H1 (cell line): ENCODE data around the gene TSPAN9. TPM values are rescaled to one million over a fixed set of nuclear protein-coding genes. Genes with fewer than 3 reads are reported as not detected.

Experiments used
- CTCF ChIA-PET: fragments of 300-600 bp; sonication (Branson Sonifier 250); formaldehyde crosslinking; loops from one replicate; lab custom pipeline; 2021; ENCODE audit not compliant: partially characterized antibody; lab: Charles Lee
- POLR2A ChIA-PET: fragments of 300-600 bp; sonication (Branson Sonifier 250); formaldehyde crosslinking; loops from one replicate; lab custom pipeline; 2021; ENCODE audit warnings: inconsistent platforms; ENCODE audit not compliant: partially characterized antibody; lab: Charles Lee
- DNase-seq, 2 experiments: peaks; one replicate each; pipeline versions ENCODE4 v3.0.0 to v3.0.0-alpha.2; 2010 to 2022; ENCODE audit warnings: low spot score in 2 of 2, low read depth in 1 of 2, mixed read lengths in 1 of 2
- FAIRE-seq: peaks from 2 replicates; lab custom pipeline; 2011; peaks lifted over from hg19 to GRCh38; lab: Jason Lieb, UNC
- H2AFZ ChIP-seq: 2 replicates; pipeline ENCODE4 v1.8.1; 2012; ENCODE audit warnings: low read length, inconsistent platforms
- H2AK5ac ChIP-seq: 2 replicates; pipeline ENCODE4 v1.6.1; 2013; ENCODE audit warnings: low read depth, low read length
- H2BK120ac ChIP-seq: replicated peaks from 2 replicates; pipeline ENCODE3; 2013; ENCODE audit warnings: low read depth, low read length, inconsistent platforms
- H2BK12ac ChIP-seq: 2 replicates; pipeline ENCODE4 v1.6.1; 2013; ENCODE audit warnings: low read depth, low read length
- H2BK15ac ChIP-seq: 2 replicates; pipeline ENCODE4 v1.6.1; 2013; ENCODE audit warnings: low read length
- H2BK20ac ChIP-seq: 2 replicates; pipeline ENCODE4 v1.6.1; 2013; ENCODE audit warnings: low read length
- H2BK5ac ChIP-seq: 2 replicates; pipeline ENCODE4 v1.6.1; 2013; ENCODE audit warnings: low read depth, low read length
- H3K14ac ChIP-seq: 2 replicates; pipeline ENCODE4 v1.6.1; 2013; ENCODE audit warnings: inconsistent platforms; ENCODE audit not compliant: insufficient read length
- H3K18ac ChIP-seq: 2 replicates; pipeline ENCODE4 v1.6.1; 2013; ENCODE audit warnings: low read length; ENCODE audit errors: extremely low read depth
- H3K23ac ChIP-seq: 2 replicates; pipeline ENCODE4 v1.6.1; 2013; ENCODE audit warnings: inconsistent platforms; ENCODE audit not compliant: insufficient read length
- H3K23me2 ChIP-seq: 2 replicates; pipeline ENCODE4 v1.6.1; 2013; ENCODE audit warnings: low read depth, low read length
- H3K27ac ChIP-seq: 2 replicates; pipeline ENCODE4 v1.6.1; 2011; ENCODE audit warnings: low read depth, low read length, inconsistent platforms
- H3K27me3 ChIP-seq, 4 experiments: replicated peaks in 1 of 4; 1 replicate in 1 of 4; 2 replicates in 3 of 4; pipeline versions ENCODE4 v1.6.1 to v1.8.1; 2011 to 2013; ENCODE audit warnings: low read length in 3 of 4, mild to moderate bottlenecking in 3 of 4, inconsistent platforms in 2 of 4, mixed read lengths in 2 of 4, moderate library complexity in 1 of 4; ENCODE audit not compliant: control insufficient read depth in 3 of 4, insufficient read depth in 3 of 4; ENCODE audit errors: extremely low read depth in 1 of 4
- H3K36me3 ChIP-seq, 4 experiments: 2 replicates each; pipeline versions ENCODE4 v1.6.1 to v1.8.1; 2011 to 2013; ENCODE audit warnings: mild to moderate bottlenecking in 4 of 4, low read length in 3 of 4, moderate library complexity in 2 of 4, control low read depth in 1 of 4, inconsistent platforms in 1 of 4; ENCODE audit not compliant: insufficient read depth in 4 of 4, control insufficient read depth in 2 of 4
- H3K4ac ChIP-seq: replicated peaks from 2 replicates; pipeline ENCODE3; 2013; ENCODE audit warnings: low read length, low read depth, mixed read lengths, inconsistent platforms; ENCODE audit not compliant: insufficient read length
- H3K4me1 ChIP-seq, 4 experiments: replicated peaks in 1 of 4; 1 replicate in 1 of 4; 2 replicates in 3 of 4; pipeline versions ENCODE4 v1.6.1 to v1.8.1; 2011 to 2013; ENCODE audit warnings: low read length in 3 of 4, inconsistent platforms in 2 of 4, mixed read lengths in 1 of 4; ENCODE audit not compliant: insufficient read depth in 4 of 4, control insufficient read depth in 3 of 4
- H3K4me2 ChIP-seq, 2 experiments: 2 replicates each; pipeline versions ENCODE4 v1.6.1 to v1.8.1; 2011 to 2013; ENCODE audit warnings: low read depth in 2 of 2, low read length in 2 of 2, control low read depth in 1 of 2, inconsistent platforms in 1 of 2, mild to moderate bottlenecking in 1 of 2; ENCODE audit not compliant: insufficient read depth in 1 of 2
- H3K4me3 ChIP-seq, 4 experiments: fragments of 200-600, 300-600 bp in 1 of 4; sonication (generic), shearing (Covaris generic), sonication (Bioruptor Twin) in 1 of 4; 2 replicates each; pipeline versions ENCODE4 v1.5.1 to v1.8.1; 2011 to 2016; ENCODE audit warnings: low read length in 4 of 4, low read depth in 3 of 4, control low read depth in 2 of 4, inconsistent platforms in 2 of 4, mild to moderate bottlenecking in 2 of 4, mixed read lengths in 1 of 4, moderate library complexity in 1 of 4; ENCODE audit not compliant: insufficient read depth in 2 of 4; ENCODE audit errors: extremely low read depth in 1 of 4
- H3K56ac ChIP-seq: replicated peaks from 2 replicates; pipeline ENCODE3; 2013; ENCODE audit warnings: low read depth, mild to moderate bottlenecking, mixed read lengths, low read length, inconsistent platforms; ENCODE audit not compliant: insufficient read length
- H3K79me1 ChIP-seq: 2 replicates; pipeline ENCODE4 v1.6.1; 2013; ENCODE audit warnings: low read depth, low read length, control low read depth
- H3K79me2 ChIP-seq, 2 experiments: 2 replicates each; pipeline versions ENCODE4 v1.6.1 to v1.8.1; 2012 to 2013; ENCODE audit warnings: low read length in 2 of 2, mild to moderate bottlenecking in 2 of 2, inconsistent platforms in 1 of 2; ENCODE audit not compliant: insufficient read depth in 2 of 2, control insufficient read depth in 1 of 2
- H3K9ac ChIP-seq, 4 experiments: replicated peaks in 1 of 4; 1 replicate in 1 of 4; 2 replicates in 3 of 4; pipeline versions ENCODE4 v1.6.1 to v1.8.1; 2011 to 2013; ENCODE audit warnings: low read depth in 3 of 4, low read length in 3 of 4, control low read depth in 2 of 4, mild to moderate bottlenecking in 2 of 4, moderate library complexity in 2 of 4, inconsistent platforms in 1 of 4; ENCODE audit errors: extremely low read depth in 1 of 4
- H3K9me3 ChIP-seq, 2 experiments: 2 replicates each; pipeline versions ENCODE4 v1.6.1 to v1.8.1; 2012 to 2013; ENCODE audit warnings: mild to moderate bottlenecking in 2 of 2, moderate library complexity in 2 of 2, control low read depth in 1 of 2, inconsistent platforms in 1 of 2, low read depth in 1 of 2, low read length in 1 of 2, mixed read lengths in 1 of 2; ENCODE audit not compliant: insufficient read depth in 2 of 2
- H4K20me1 ChIP-seq, 2 experiments: replicated peaks in 1 of 2; 2 replicates each; pipeline versions ENCODE3 to v1.8.1; 2011 to 2013; ENCODE audit warnings: inconsistent platforms in 2 of 2, low read length in 2 of 2, mild to moderate bottlenecking in 1 of 2; ENCODE audit not compliant: insufficient read depth in 2 of 2, control insufficient read depth in 1 of 2
- H4K5ac ChIP-seq: 2 replicates; pipeline ENCODE4 v1.6.1; 2013; ENCODE audit warnings: low read length, low read depth, mixed read lengths, inconsistent platforms; ENCODE audit not compliant: insufficient read length
- H4K8ac ChIP-seq: 2 replicates; pipeline ENCODE4 v1.8.0; 2013; ENCODE audit warnings: mild to moderate bottlenecking, moderate library complexity, low read length, inconsistent platforms; ENCODE audit not compliant: insufficient read depth; ENCODE audit errors: extremely low read depth
- H4K91ac ChIP-seq: replicated peaks from 2 replicates; pipeline ENCODE3; 2013; ENCODE audit warnings: low read length, mixed read lengths, inconsistent platforms; ENCODE audit not compliant: insufficient read length
- BCL11A ChIP-seq, 2 experiments: IDR thresholded peaks; one replicate each; pipeline ENCODE4 v1.6.1; 2011; ENCODE audit warnings: low read depth in 2 of 2, low read length in 2 of 2, mild to moderate bottlenecking in 2 of 2
- BRCA1 ChIP-seq: IDR thresholded peaks from 2 replicates; pipeline ENCODE4 v1.6.1; 2012; ENCODE audit warnings: low read depth, low read length, improper control_type of control experiment
- CHD1 ChIP-seq: IDR thresholded peaks from 2 replicates; pipeline ENCODE4 v1.6.1; 2012; ENCODE audit warnings: low read depth, low read length, improper control_type of control experiment
- CREB1 ChIP-seq: IDR thresholded peaks from 2 replicates; pipeline ENCODE4 v1.6.1; 2012; ENCODE audit warnings: inconsistent platforms
- KDM4A ChIP-seq: IDR thresholded peaks from one replicate; pipeline ENCODE4 v1.7.1; 2012; ENCODE audit warnings: low read depth, mild to moderate bottlenecking, moderate library complexity, low read length, inconsistent platforms; ENCODE audit not compliant: severe bottlenecking
- NRF1 ChIP-seq: IDR thresholded peaks from 2 replicates; pipeline ENCODE4 v1.6.1; 2011; ENCODE audit warnings: mild to moderate bottlenecking, low read depth, low read length, improper control_type of control experiment
- PHF8 ChIP-seq: fragments of 200-600 bp; sonication (generic); conservative IDR thresholded peaks from 2 replicates; pipeline ENCODE4 v1.7.1; 2012; ENCODE audit warnings: low read depth, mild to moderate bottlenecking, inconsistent platforms, low read length, moderate library complexity
- RAD21 ChIP-seq, 2 experiments: IDR thresholded peaks in 1 of 2; conservative IDR thresholded peaks in 1 of 2; 2 replicates each; pipeline ENCODE4 v1.6.1; 2011; ENCODE audit warnings: low read depth in 2 of 2, low read length in 2 of 2, improper control_type of control experiment in 1 of 2, inconsistent platforms in 1 of 2, mild to moderate bottlenecking in 1 of 2, moderate library complexity in 1 of 2
- TCF12 ChIP-seq: IDR thresholded peaks from 2 replicates; pipeline ENCODE4 v1.6.1; 2011; ENCODE audit warnings: low read depth, mild to moderate bottlenecking, low read length
- ZNF274 ChIP-seq: IDR thresholded peaks from 2 replicates; pipeline ENCODE4 v1.7.0; 2012; ENCODE audit warnings: low read length, borderline replicate concordance; ENCODE audit errors: extremely low read depth
- WGBS, 2 experiments: shearing (Covaris generic) in 1 of 2; methylation state at CpG; one replicate each; pipeline versions ENCODE4 v1.1.6 to v1.1.7; 2013 to 2015; ENCODE audit warnings: low lambda C conversion rate in 2 of 2, mixed read lengths in 2 of 2, inconsistent platforms in 1 of 2, low coverage in 1 of 2, missing lambda C conversion rate in 1 of 2; ENCODE audit not compliant: insufficient replicate concordance in 2 of 2, insufficient coverage in 1 of 2, insufficient read length in 1 of 2; ENCODE audit errors: extremely low coverage in 1 of 2, missing lambda C conversion rate in 1 of 2; 5-methylcytosine and 5-hydroxymethylcytosine counted together
- polyA plus RNA-seq, 7 experiments: library from polyadenylated mRNA; depleted of rRNA in 3 of 7; stranded (reverse) in 5 of 7; unstranded in 2 of 7; fragments of >200 nt in 5 of 7; fragments of 200-250 nt in 2 of 7; gene quantifications; 1 replicate in 5 of 7; 2 replicates in 1 of 7; 4 replicates in 1 of 7; pipeline versions ENCODE4 v1.2.1 to v1.2.3, GENCODE V29; 2011 to 2013; ENCODE audit warnings: missing spikeins in 2 of 7, mixed read lengths in 2 of 7
- total RNA-seq: library from RNA; stranded (reverse); fragmentation: NEBNext Ultra II Directional; extraction: Animal tissue kit (Norgen Biotek cat#: 25700); gene quantifications from 2 replicates; pipeline ENCODE4 v1.2.1, GENCODE V29; 2021
- TF ChIP-seq, protein P1 (sequence below): IDR thresholded peaks from 2 replicates; pipeline ENCODE4 v1.6.1; 2011; ENCODE audit warnings: low read length, improper control_type of control experiment

TSPAN9 gene
- total and polyA plus RNA-seq, 2 of the 8 experiments (the other 6 are each of a cell fraction or from before 2014, with no cell fraction given): 11.5 to 29.1 TPM

GRCh38 chr12:3326850-3327780 is 249.9 kb downstream of the TSPAN9 start:
- Histone ChIP-seq H3K4ac (no peak overlapping the region), H2AK5ac (no peak overlapping the region), H3K79me1 (no peaks in the 10 kb centered on the region), H3K56ac (no peak overlapping the region), H4K91ac (no peak overlapping the region), H3K4me1 (no peaks in the 10 kb centered on the region; a peak in 1 of 7 replicates), H3K4me3 (no peak overlapping the region), H4K20me1 (no peaks in the 10 kb centered on the region), H2AFZ (no peak overlapping the region), H3K9me3 (no peaks in the 10 kb centered on the region), H2BK5ac (no peak overlapping the region), H3K23ac (no peak overlapping the region), H2BK20ac (no peak overlapping the region), H3K14ac (no peak overlapping the region), H3K18ac (no peak overlapping the region), H3K36me3 (no peaks in the 10 kb centered on the region), H4K5ac (no peak overlapping the region), H2BK12ac (no peak overlapping the region), H2BK120ac (no peak overlapping the region), H3K9ac (no peak overlapping the region), H4K8ac (no peak overlapping the region), H3K23me2 (no peaks in the 10 kb centered on the region), H3K27me3 (no peaks in the 10 kb centered on the region), H3K4me2 (no peak overlapping the region), H3K79me2 (no peaks in the 10 kb centered on the region), H2BK15ac (no peak overlapping the region), H3K27ac (no peak overlapping the region)
- CTCF ChIA-PET: interaction anchor here (0.7 to 16.4 kb wide), 30 partner anchors 7 to 1226 kb away, joined by 3 to 216 read pairs (median 4); no protein-coding TSS in a partner anchor
- no peak for DNase-seq
- 85% methylated on average over 17 of the region's 17 CpGs; no CpG with 5 or more reads in 1 of the 2 experiments for WGBS, 2 experiments
- POLR2A ChIA-PET: interaction anchor here (1.2 kb wide), 1 partner anchor 124 kb away, joined by 3 read pairs; no protein-coding TSS in a partner anchor
- no peak for FAIRE-seq
- TF ChIP-seq, protein P1, sequence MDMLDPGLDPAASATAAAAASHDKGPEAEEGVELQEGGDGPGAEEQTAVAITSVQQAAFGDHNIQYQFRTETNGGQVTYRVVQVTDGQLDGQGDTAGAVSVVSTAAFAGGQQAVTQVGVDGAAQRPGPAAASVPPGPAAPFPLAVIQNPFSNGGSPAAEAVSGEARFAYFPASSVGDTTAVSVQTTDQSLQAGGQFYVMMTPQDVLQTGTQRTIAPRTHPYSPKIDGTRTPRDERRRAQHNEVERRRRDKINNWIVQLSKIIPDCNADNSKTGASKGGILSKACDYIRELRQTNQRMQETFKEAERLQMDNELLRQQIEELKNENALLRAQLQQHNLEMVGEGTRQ: no peak
- TF ChIP-seq BRCA1 (no peak), TCF12 (no peak), ZNF274 (no peak), RAD21 (IDR thresholded peaks at IDR 0.05 in 1 of 2, conservative IDR thresholded peaks at IDR 0.05 in 1 of 2; ENCODE audit: low read depth in 2 of 2, low read length in 2 of 2) (no peak), PHF8 (no peak), CREB1 (no peak), BCL11A (IDR thresholded peaks at IDR 0.05; ENCODE audit: low read depth in 2 of 2, low read length in 2 of 2) (no peak), KDM4A (no peak), CHD1 (no peak), NRF1 (no peak)
